HG03378 (cell line): Measurements from ENCODE around the gene TEX26.

Experiments used
- ATAC-seq: cut with Tn5 transposase; IDR thresholded peaks from one replicate; pipeline ENCODE4 v1.9.1; 2021; ENCODE audit warnings: mild to moderate bottlenecking, moderate library complexity; ENCODE audit not compliant: unreplicated experiment

Gene TEX26

GRCh38 chr13:30974350-30974749, 41.9 kb downstream of the TEX26 start:
- no peak for ATAC-seq

- ATAC-seq = no peak
Observed at GRCh38 chr13:30976025-30976424, 43.6 kb downstream of the TEX26 start.

GRCh38 chr13:30978981-30979956, 46.8 kb downstream of the TEX26 start:
- ATAC-seq = no peak

- no peak for ATAC-seq
Observed at GRCh38 chr13:30982506-30982905, 50.0 kb downstream of the TEX26 start.

- ATAC-seq = no peak
Observed at GRCh38 chr13:30982906-30983305, 50.5 kb downstream of the TEX26 start.

- no peak for ATAC-seq
Observed at GRCh38 chr13:30983431-30983830, 51.0 kb downstream of the TEX26 start.

- no peak for ATAC-seq
Observed at GRCh38 chr13:30984620-30985019, 52.2 kb downstream of the TEX26 start.

GRCh38 chr13:30985637-30986205, 53.3 kb downstream of the TEX26 start:
- no peak for ATAC-seq

GRCh38 chr13:30991184-30991583, 58.7 kb downstream of the TEX26 start:
- ATAC-seq = no peak

- no peak for ATAC-seq
Observed at GRCh38 chr13:30991922-30992321, 59.5 kb downstream of the TEX26 start.

- ATAC-seq = no peak
Observed at GRCh38 chr13:30995331-30995730, 62.9 kb downstream of the TEX26 start.

- no peak for ATAC-seq
Observed at GRCh38 chr13:30997697-30998096, 65.2 kb downstream of the TEX26 start.

- ATAC-seq = no peak
Observed at GRCh38 chr13:30998136-30999088, 66.0 kb downstream of the TEX26 start.

GRCh38 chr13:31000889-31001288, 68.4 kb downstream of the TEX26 start:
- no peak for ATAC-seq

- no peak for ATAC-seq
Observed at GRCh38 chr13:31001647-31002046, 69.2 kb downstream of the TEX26 start.

GRCh38 chr13:31005066-31005465, 72.6 kb downstream of the TEX26 start:
- no peak for ATAC-seq

GRCh38 chr13:31007417-31007816, 75.0 kb downstream of the TEX26 start:
- no peak for ATAC-seq

- no peak for ATAC-seq
Observed at GRCh38 chr13:31008400-31009115, 76.1 kb downstream of the TEX26 start.

GRCh38 chr13:31009166-31009565, 76.7 kb downstream of the TEX26 start:
- no peak for ATAC-seq

- ATAC-seq = no peak
Observed at GRCh38 chr13:31010296-31010695, 77.8 kb downstream of the TEX26 start.
